Stimulated activated CD8-positive, alpha-beta memory T cell treated with anti-CD3 and anti-CD28 coated beads, Interleukin-2, amount 100 ng/mL, for 48 hours (primary cell): ENCODE results near the gene TUBA1B.

Experiments used
- DNase-seq, 2 donors: peaks; one replicate each; pipeline ENCODE4 v3.0.0-alpha.2; 2020; ENCODE audit warnings: low read depth in 2 of 2

Gene TUBA1B

DNA sequence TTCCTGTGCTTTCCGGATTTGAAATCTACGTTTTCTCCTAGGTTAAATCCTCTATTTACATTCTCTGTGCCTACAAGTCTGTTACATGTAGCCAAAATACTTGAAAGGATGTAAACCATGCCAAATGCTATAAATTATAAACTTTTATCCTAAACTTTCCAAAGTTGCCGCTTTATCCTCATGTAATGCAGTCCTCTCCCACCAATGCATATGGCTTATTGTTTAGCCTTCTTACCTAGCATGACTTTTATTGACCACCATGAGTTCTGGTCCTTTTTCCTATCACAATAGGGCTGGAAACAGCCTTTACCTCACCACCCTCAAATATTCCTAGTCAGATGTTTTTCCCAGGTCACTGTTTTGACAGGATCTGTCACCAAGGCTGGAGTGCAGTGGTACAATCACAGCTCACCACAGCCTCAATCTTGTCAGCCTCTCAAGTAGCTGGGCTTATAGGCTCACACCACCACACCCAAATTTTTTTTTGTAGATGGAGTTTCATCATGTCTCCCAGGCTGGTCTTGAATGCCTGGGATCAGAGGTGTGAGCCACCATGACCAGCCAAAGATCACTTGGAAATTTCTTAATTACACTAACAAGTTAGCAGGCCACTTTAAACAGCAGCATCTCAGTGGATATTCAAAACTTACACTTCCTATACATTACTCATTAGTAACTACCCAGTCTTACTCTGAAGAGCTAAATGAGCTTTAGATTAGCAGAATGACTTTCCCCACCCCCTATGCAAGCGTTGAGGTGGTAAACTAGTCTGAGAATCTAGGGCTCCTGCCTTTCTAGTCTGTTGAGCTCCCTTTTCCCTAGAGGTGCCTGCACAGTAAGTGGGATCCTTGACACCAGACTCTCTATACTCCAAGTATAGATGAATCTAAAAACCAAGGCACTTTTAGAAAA lies 4.1 kb downstream of the TUBA1B start:
- DNase-seq, result no peak

GRCh38 chr12:49121047-49121696 lies 10.0 kb downstream of the TUBA1B start:
- DNase-seq, result no peak

- DNase-seq, result no peak
These were observed 20.0 kb downstream of the TUBA1B start for GRCh38 chr12:49111206-49111605.

GRCh38 chr12:49110464-49111155 lies 20.6 kb downstream of the TUBA1B start, which contains the start of gene LMBR1L:
LMBR1L (minus strand) TSS chr12:49110847; CDS start chr12:49110555, 292 bp downstream.
- DNase-seq, result peak; percentile 84 to 92

DNA sequence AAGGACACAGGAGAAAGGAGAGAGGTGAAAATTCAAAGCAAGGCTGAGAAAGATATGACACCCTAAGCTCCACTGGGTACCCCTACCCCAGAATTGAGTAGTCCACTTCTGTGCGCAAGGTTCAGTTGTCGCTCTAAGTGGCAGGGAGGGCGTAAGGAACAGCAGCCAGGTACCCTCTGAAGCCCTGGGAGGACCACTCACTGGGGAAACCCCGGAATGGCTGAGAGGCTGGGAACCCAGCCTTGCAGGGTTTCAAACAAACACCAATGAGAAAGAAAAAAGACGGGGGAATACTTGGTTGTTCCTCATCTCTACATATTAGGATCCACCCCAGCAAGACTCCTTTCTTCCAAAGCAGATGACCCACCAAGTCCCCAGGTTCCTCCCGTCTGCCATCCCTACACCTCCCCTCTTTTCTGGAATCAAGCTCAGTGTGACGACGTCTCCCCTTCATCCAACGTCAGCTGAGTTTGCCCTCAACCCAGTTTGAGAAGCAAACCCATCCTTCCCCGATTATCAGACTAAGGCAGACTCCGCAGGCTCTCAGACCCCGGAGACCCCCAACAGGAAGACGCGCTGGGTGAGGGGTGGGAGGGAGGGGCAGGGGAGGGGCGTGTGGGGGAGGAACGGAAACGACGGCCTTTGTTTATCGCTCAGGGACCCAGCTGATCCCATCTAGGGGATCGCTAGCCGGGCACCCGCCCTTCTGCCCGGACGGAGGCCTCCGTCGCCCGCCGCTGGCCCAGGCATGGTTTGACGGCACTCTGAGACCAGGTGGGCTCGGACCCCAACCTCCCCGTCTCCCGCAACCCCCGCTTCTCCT lies 21.3 kb downstream of the TUBA1B start:
- DNase-seq, result no peak

DNA sequence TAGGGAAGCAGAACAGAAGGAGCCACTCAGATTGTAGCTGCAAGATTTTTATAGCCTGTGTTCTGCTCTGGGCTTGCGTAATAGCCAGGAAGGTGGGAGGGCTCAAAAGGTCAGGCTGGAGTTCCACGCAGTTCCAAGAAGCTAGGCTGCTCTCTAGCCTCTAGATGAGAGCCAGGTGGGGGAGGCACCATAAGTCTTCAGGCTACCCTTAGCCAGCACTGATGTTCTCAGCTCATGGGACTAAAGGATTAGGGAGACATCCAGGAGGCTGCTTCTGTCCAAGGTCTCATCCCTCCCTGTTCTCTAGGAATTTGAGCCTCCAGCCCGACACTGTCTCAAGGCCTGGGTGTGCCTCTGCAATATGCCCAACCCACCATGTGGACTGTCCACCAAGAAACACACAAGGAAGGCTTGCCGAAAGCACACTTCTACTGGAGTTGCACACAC lies 22.2 kb downstream of the TUBA1B start:
- no peak for DNase-seq

- DNase-seq, result no peak
These were observed 25.6 kb downstream of the TUBA1B start for GRCh38 chr12:49105504-49106084.

- no peak for DNase-seq
These were observed 26.4 kb downstream of the TUBA1B start for GRCh38 chr12:49104822-49105221.

DNA sequence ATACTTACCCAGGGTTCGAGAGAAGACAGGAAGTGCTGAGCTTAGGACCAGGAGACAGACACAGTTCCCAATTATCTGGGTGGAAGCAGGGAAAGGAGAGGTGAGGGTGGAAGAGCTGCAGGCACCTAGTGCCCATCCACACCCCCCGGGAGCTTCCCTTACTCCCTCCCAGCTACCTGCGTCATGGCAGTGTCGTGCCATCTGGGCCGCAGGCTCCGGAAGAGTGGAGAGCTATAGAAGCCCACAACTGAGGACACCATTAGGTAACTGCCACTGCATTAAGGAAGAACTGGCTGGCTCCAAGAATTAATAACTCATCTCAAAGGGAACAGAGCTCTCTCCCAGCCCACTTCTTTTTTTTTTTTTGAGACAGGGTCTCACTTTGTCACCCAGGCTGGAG lies 30.8 kb downstream of the TUBA1B start:
- no peak for DNase-seq

- no peak for DNase-seq
These were observed 32.5 kb downstream of the TUBA1B start for GRCh38 chr12:49098703-49099102.

GRCh38 chr12:49098035-49098451 lies 33.2 kb downstream of the TUBA1B start:
- DNase-seq, result peak in 1 of 2 donors; percentile 54

GRCh38 chr12:49097381-49097780 lies 33.8 kb downstream of the TUBA1B start:
- DNase-seq, result no peak

DNA sequence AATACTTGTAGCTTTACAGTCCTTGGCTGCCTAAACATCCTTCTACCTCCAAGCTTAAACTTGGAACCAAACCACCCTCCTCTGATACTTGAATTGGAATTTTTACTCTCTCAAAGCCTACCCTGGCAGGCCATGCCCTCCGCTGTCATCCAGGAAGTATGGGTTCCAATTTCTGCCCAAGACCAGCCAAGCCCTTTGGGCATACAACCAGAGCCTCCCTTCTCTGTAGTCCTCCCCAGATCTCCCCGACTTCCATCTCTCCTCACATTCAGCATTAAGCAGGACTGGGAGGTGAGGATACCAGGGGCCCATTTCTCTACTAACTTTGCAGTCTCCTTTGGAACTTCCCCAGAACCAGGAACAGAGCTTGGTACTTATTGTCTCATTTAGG lies 36.2 kb downstream of the TUBA1B start:
- DNase-seq, result no peak

DNA sequence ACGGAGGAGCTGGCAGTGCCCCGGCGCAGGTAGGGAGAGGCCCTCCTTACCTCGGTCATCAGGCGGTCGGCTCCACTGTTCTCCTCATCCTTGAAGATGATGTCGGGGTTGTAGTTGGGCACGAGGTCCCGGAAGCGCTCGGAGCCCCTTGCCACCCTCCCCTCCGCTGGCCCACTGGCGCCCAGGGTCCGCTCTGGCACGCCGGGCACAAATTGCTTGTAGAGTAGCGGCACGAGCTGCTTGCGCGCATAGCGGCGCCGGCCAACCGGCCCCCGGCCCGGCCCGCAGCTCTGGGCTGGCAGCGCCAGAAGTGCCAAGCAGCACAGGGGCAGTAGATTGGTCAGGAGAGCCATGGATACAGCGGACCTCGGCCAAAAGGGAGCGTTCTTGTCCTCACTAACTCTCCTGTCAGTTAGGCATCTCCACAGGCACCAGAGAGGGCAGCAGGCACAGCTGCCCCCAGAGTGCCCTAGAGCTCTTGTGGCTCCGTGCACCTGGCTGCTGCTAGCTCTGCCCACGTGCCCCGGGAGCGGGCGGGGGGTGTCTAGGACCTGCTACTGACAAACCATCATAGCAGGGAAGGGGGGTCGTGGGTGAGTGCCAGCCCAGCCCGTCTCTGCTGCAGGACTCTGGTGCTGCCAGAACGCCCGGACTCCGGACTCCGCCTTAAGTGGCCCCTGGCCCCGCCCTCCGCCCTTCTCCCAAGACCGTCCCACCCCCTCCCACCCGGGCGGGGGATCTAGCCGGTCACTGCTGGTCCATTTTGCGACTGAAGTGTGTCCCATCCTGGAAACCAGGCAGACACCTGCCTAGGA lies 36.8 kb downstream of the TUBA1B start, which contains the start of gene DHH:
Gene DHH, minus strand, starts transcription at position 642 of the 815 bp plus-strand sequence. Its CDS starts 289 bp downstream, at position 353.
- DNase-seq, result no peak

DNA sequence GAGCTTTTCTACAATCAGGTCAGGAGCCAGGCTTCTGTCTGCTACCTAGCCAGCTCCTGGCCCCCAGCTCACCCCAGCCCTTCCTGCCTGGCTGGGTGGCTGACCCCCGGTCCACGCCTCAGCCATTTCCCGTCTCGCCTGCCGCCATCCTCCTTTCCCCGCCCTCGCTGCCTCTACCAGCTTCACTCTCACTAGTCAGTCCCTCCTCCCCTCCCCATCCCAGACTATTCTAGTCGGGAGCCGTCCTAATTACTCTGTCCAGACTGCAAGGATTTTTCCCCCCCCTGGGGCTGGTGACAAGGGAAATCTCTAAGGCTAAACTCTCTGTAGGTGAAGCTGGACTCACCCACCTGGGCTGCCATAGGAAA lies 37.4 kb downstream of the TUBA1B start:
- no peak for DNase-seq

DNA sequence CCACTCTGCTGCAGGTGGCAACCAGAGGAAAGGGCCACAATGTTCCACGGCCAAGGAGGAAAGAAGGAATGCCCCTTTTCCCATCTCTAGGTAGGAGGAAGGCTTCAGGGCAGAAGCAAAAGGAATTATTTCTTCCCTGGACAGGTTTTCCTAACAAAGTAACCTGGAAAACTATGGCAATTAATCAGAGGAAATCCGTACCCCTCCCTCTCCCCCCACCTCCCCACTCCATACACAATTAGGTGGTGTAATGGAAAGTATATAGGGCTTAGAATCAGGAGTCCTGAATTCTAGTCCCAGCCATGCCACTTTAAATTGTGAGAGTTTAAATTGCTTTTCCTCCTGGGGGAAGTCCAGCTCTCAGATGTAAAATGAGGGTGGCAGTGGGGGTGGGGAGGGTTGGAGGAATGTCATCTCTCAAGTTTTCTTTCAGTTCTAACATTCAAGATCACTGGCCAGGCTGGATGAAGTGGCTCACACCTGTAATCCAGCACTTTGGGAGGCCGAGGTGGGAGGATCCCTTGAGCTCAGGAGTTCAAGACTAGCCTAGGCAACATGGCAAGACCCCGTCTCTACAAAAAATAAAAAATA lies 38.3 kb downstream of the TUBA1B start:
- no peak for DNase-seq

DNA sequence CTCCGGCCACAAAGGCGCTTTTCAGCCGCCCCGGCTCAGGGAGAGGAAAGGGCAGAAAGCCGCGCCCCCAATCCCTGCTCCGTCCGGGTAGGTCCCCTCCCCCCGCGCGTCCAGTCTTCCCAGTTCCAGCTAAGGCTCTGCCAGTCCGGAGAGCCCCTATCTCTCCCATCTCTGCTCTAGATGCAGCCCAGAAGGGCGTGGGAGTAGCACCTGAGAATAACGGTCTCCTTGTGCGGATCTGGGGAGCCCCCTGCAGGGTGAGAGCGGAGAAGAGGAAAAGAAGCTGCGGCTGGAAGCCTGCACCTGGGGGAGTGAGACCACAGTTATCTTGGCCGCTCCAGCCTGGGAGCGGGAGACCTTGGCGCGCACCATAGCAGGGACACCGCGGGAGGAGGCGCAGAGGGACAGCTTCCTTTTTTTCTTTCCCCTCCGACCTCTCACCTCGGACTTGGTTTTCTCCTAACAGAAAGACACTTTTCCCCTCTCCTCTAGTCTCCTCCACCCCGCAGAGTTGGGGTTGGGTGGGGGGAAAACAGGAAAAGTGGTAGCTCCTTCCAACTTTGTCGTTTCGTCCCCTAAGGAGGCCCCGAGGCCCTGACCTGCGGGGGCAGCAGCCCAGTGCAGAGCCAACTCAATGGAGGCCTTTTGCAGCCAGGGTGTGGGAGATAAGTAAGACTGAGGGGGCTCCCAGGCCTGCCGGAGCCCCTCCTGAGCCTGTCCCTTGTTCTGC lies 38.9 kb downstream of the TUBA1B start:
- DNase-seq, result peak; percentile 48 to 50

DNA sequence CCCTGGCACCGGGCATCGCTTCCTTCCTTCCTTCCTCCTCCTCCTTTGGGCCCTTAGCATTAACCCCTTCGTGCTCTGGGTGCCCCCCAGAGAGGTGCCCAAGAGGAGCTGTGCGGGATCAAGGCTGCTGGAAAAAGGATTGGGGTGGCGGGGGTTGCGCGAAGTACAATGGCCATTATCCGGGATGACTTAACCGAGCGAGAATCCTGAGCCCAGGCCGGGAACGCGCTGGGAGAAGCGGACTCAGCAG lies 39.4 kb downstream of the TUBA1B start:
- DNase-seq, result no peak
